ENCODE measurements around the gene SH3BP2. TPM values are rescaled to one million over a fixed set of nuclear protein-coding genes. Genes with fewer than 3 reads are reported as not detected.

SH3BP2 gene
- total RNA-seq, 4 donors from 2014 or later, result 92.6 to 301 (median 117) TPM

DNA sequence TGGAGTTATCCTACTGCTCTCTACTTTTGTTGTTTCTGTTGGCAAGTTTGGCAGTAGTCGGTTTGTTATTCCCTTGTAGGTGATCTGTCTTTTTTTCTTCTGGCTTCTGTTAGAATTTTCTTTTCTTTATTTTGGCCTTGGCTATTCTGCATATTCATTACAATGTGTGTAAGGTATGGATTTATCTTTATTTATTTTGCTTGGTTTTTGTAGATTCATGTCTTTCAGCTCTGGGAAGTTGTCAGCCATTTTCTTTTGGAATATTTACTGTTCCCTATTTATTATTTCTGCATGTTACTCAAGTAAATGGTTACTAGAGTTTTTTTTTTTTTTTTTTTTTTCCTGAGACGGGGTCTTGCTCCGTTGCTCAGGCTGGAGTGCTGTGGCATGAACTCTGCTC, 63.4 kb downstream of the SH3BP2 start:
- DNase-seq, result no peak
- no peaks in the 10 kb centered on the region for H3K9me3 ChIP-seq
- no peak overlapping the region for H3K4me3 ChIP-seq
- in situ Hi-C loops (cut with MboI; ENCODE audit: low pct_ligation_motif_present in 1 of 4, low pct_unique_long_range_greater_than_20kb in 1 of 4, low sequenced_read_pairs in 3 of 4) (no loop called here), intact Hi-C loops (cut with DNase I; ENCODE audit: low total_unique reads) (no loop called here)
- peaks cover 40 to 94% (median 65%) of the 10 kb centered on the region in 4 donors for H3K4me1 ChIP-seq
- no peaks in the 10 kb centered on the region for H3K27me3 ChIP-seq
- TF ChIP-seq POLR2A (IDR thresholded peaks at IDR 0.05), result no peak
- no peak overlapping the region for H3K27ac ChIP-seq
- 98 to 100% methylated on average over 3 of the region's 3 CpGs for WGBS, 2 donors (ENCODE audit: low coverage in 1 of 2)
- H3K36me3 ChIP-seq, result peaks cover 0 to 8% (median 4%) of the 10 kb centered on the region in 4 donors

GRCh38 chr4:2857349-2857927, 64.6 kb downstream of the SH3BP2 start:
- DNase-seq, result no peak
- WGBS, 2 donors (ENCODE audit: low coverage in 1 of 2), result 76 to 88% methylated on average over 5 of the region's 5 CpGs
- Histone ChIP-seq H3K9me3 (no peaks in the 10 kb centered on the region), H3K36me3 (peaks cover 0 to 8% (median 4%) of the 10 kb centered on the region in 4 donors), H3K27ac (peak overlapping the region; percentile 72 to 81 (median 74)), H3K4me1 (peaks cover 47 to 95% (median 73%) of the 10 kb centered on the region in 4 donors), H3K27me3 (no peaks in the 10 kb centered on the region), H3K4me3 (no peak overlapping the region)
- TF ChIP-seq POLR2A (IDR thresholded peaks at IDR 0.05) (no peak), EP300 (IDR thresholded peaks at IDR 0.05; ENCODE audit: low read depth) (no peak), POLR2AphosphoS5 (IDR thresholded peaks at IDR 0.05) (no peak)
- TF ChIP-seq, protein P1, sequence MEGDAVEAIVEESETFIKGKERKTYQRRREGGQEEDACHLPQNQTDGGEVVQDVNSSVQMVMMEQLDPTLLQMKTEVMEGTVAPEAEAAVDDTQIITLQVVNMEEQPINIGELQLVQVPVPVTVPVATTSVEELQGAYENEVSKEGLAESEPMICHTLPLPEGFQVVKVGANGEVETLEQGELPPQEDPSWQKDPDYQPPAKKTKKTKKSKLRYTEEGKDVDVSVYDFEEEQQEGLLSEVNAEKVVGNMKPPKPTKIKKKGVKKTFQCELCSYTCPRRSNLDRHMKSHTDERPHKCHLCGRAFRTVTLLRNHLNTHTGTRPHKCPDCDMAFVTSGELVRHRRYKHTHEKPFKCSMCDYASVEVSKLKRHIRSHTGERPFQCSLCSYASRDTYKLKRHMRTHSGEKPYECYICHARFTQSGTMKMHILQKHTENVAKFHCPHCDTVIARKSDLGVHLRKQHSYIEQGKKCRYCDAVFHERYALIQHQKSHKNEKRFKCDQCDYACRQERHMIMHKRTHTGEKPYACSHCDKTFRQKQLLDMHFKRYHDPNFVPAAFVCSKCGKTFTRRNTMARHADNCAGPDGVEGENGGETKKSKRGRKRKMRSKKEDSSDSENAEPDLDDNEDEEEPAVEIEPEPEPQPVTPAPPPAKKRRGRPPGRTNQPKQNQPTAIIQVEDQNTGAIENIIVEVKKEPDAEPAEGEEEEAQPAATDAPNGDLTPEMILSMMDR (IDR thresholded peaks at IDR 0.05), result no peak
- intact Hi-C loops (cut with DNase I; ENCODE audit: low total_unique reads), result no loop called here
- in situ Hi-C loops (cut with MboI; ENCODE audit: low pct_ligation_motif_present in 1 of 4, low pct_unique_long_range_greater_than_20kb in 1 of 4, low sequenced_read_pairs in 3 of 4), result no loop called here

GRCh38 chr4:2858451-2859217, 65.7 kb downstream of the SH3BP2 start:
- TF ChIP-seq, protein P1 (IDR thresholded peaks at IDR 0.05), result no peak
- no peak for TF ChIP-seq EP300 (IDR thresholded peaks at IDR 0.05; ENCODE audit: low read depth)
- TF ChIP-seq POLR2A (IDR thresholded peaks at IDR 0.05), result no peak
- TF ChIP-seq POLR2AphosphoS5 (IDR thresholded peaks at IDR 0.05), result no peak
- WGBS, 2 donors (ENCODE audit: low coverage in 1 of 2), result 43% methylated on average over 7 of the region's 7 CpGs
- intact Hi-C loops (cut with DNase I; ENCODE audit: low total_unique reads), result no loop called here
- H3K4me1 ChIP-seq, result peaks cover 45 to 95% (median 73%) of the 10 kb centered on the region in 4 donors
- H3K9me3 ChIP-seq, result no peaks in the 10 kb centered on the region
- DNase-seq, result peak; percentile 46
- no peaks in the 10 kb centered on the region for H3K27me3 ChIP-seq
- peaks cover 0 to 7% (median 3%) of the 10 kb centered on the region in 4 donors for H3K36me3 ChIP-seq
- in situ Hi-C loops (cut with MboI; ENCODE audit: low pct_ligation_motif_present in 1 of 4, low pct_unique_long_range_greater_than_20kb in 1 of 4, low sequenced_read_pairs in 3 of 4), result no loop called here
- peak overlapping the region; percentile 72 to 81 (median 74) for H3K27ac ChIP-seq
- no peak overlapping the region for H3K4me3 ChIP-seq

DNA sequence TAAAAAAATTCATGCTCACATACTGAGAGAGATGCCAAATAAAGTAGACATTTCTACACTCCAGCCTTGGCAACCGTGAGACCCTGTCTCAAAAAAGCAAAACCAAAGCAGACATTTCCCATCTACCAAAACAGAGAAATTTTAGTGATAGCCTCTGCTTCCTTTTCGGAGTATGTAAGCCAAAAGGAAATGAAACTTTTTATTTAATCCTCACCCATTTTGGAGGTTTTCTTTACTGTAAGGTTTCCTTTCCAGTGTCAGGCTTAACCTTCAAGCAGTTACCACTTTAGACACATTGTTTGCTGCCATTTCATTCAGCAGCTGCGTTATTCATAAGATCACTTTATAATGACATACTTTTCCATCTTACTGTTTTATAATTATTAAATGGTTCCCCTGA, 66.6 kb downstream of the SH3BP2 start:
- Histone ChIP-seq H3K36me3 (no peaks in the 10 kb centered on the region), H3K4me3 (no peak overlapping the region), H3K4me1 (peaks cover 45 to 96% (median 81%) of the 10 kb centered on the region in 4 donors), H3K27ac (peak overlapping the region; percentile 72 to 81 (median 74)), H3K27me3 (no peaks in the 10 kb centered on the region), H3K9me3 (no peaks in the 10 kb centered on the region)
- in situ Hi-C loops (cut with MboI; ENCODE audit: low pct_ligation_motif_present in 1 of 4, low pct_unique_long_range_greater_than_20kb in 1 of 4, low sequenced_read_pairs in 3 of 4) (no loop called here), intact Hi-C loops (cut with DNase I; ENCODE audit: low total_unique reads) (no loop called here)
- 65 to 74% methylated on average over 3 of the region's 3 CpGs for WGBS, 2 donors (ENCODE audit: low coverage in 1 of 2)
- TF ChIP-seq, protein P1 (IDR thresholded peaks at IDR 0.05), result no peak
- no peak for TF ChIP-seq POLR2AphosphoS5 (IDR thresholded peaks at IDR 0.05)
- TF ChIP-seq EP300 (IDR thresholded peaks at IDR 0.05; ENCODE audit: low read depth), result no peak
- no peak for TF ChIP-seq POLR2A (IDR thresholded peaks at IDR 0.05)
- DNase-seq, result no peak

All from transverse colon (tissue), 4 donors.